Spleen (tissue), 11 donors: ENCODE results near the gene TYW1. TPM values are rescaled to one million over a fixed set of nuclear protein-coding genes. Genes with fewer than 3 reads are reported as not detected.
"Not testable (repeated sequence)": the region's sequence is repeated elsewhere in the genome, so short reads cannot be mapped to it uniquely, and the experiment has no call there.

Experiments used
- DNase-seq: peaks from one replicate; pipeline ENCODE4 v3.0.0-alpha.2; 2020
- H3K27ac ChIP-seq, 8 donors: fragments of 200-600 bp; sonication (generic) in 7 of 8; 1 replicate in 4 of 8; 2 replicates in 4 of 8; pipeline versions ENCODE4 v1.5.0 to v1.8.0; 2016 to 2021; ENCODE audit warnings: inconsistent platforms in 4 of 8, mild to moderate bottlenecking in 4 of 8, moderate library complexity in 1 of 8
- H3K27me3 ChIP-seq, 7 donors: fragments of 200-600 bp; sonication (generic) in 6 of 7; replicated peaks in 1 of 7; 1 replicate in 4 of 7; 2 replicates in 3 of 7; pipeline versions ENCODE4 v1.5.0 to v1.8.0; 2016 to 2021; ENCODE audit warnings: inconsistent platforms in 3 of 7, mild to moderate bottlenecking in 1 of 7
- H3K36me3 ChIP-seq, 6 donors: fragments of 200-600 bp; sonication (generic) in 5 of 6; 1 replicate in 4 of 6; 2 replicates in 2 of 6; pipeline versions ENCODE4 v1.5.0 to v1.8.0; 2016 to 2021; ENCODE audit warnings: inconsistent platforms in 2 of 6
- H3K4me1 ChIP-seq, 6 donors: fragments of 200-600 bp; sonication (generic) in 5 of 6; 1 replicate in 3 of 6; 2 replicates in 3 of 6; pipeline versions ENCODE4 v1.5.0 to v1.8.0; 2016 to 2021; ENCODE audit warnings: inconsistent platforms in 3 of 6
- H3K4me3 ChIP-seq, 8 donors: fragments of 200-600 bp; sonication (generic) in 7 of 8; 1 replicate in 4 of 8; 2 replicates in 4 of 8; pipeline versions ENCODE4 v1.5.0 to v1.8.0; 2016 to 2021; ENCODE audit warnings: inconsistent platforms in 4 of 8, mild to moderate bottlenecking in 4 of 8, moderate library complexity in 2 of 8
- H3K9me3 ChIP-seq, 8 donors: fragments of 200-600 bp; sonication (generic) in 7 of 8; 1 replicate in 4 of 8; 2 replicates in 4 of 8; pipeline versions ENCODE4 v1.5.0 to v1.8.0; 2016 to 2021; ENCODE audit warnings: inconsistent platforms in 4 of 8
- CTCF ChIP-seq, 11 experiments: fragments of 200-600 bp in 7 of 11; fragments of 450-650 bp in 4 of 11; sonication (generic) in 4 of 11; IDR thresholded peaks in 8 of 11; conservative IDR thresholded peaks in 3 of 11; 1 replicate in 7 of 11; 2 replicates in 4 of 11; pipeline versions ENCODE4 v1.4.0 to v1.8.0; 2016 to 2021; ENCODE audit warnings: antibody characterized with exemption in 11 of 11, inconsistent platforms in 4 of 11, mild to moderate bottlenecking in 1 of 11
- POLR2A ChIP-seq, 3 donors: fragments of 450-650 bp; IDR thresholded peaks; one replicate each; pipeline ENCODE4 v1.5.1; 2017; ENCODE audit warnings: antibody characterized with exemption in 3 of 3, mild to moderate bottlenecking in 1 of 3
- POLR2AphosphoS5 ChIP-seq, 3 donors: sonication (generic); formaldehyde crosslinking; IDR thresholded peaks; one replicate each; pipeline ENCODE4 v1.5.1; 2017; ENCODE audit warnings: antibody characterized with exemption in 3 of 3
- WGBS, 5 donors: extraction: QIAGEN DNeasy Blood & Tissue Kit in 3 of 5; methylation state at CpG; one replicate each; pipeline versions ENCODE4 v1.1.5 to v1.1.7; 2013 to 2018; 5-methylcytosine and 5-hydroxymethylcytosine counted together
- intact Hi-C: fragments of 100-400 bp; cut with DNase I; formaldehyde crosslinking; loops from one replicate; pipeline ENCODE4 v1.15.0; 2023; ENCODE audit warnings: low total_unique reads
- polyA plus RNA-seq, 3 donors: library from polyadenylated mRNA; stranded (reverse); fragments of 200-250 nt; gene quantifications; one replicate each; pipeline ENCODE4 v1.2.1, GENCODE V29; 2013
- total RNA-seq, 7 donors: library from RNA; depleted of rRNA in 3 of 7; stranded (reverse); fragments of >200 nt in 3 of 7; fragmentation: NEBNext Ultra II Directional in 4 of 7; extraction: Animal tissue kit (Norgen Biotek cat#: 25700) in 4 of 7; gene quantifications; one replicate each; pipeline versions ENCODE4 v1.1.0 to v1.2.1, GENCODE V29; 2016 to 2021
- donor health status: healthy with polysubstance abuse.
- donor health status: DM: no; HTN: no; CAD: no; lungs with moderate emphysema.
- donor health status: DM: no; HTN: no; CAD: no.
- donor health status: Bipolar disorder and iron deficiency.
- donor health status: healthy.
- donor health status: DM: no; HTN: no; CAD: no.
- donor health status: DM: yes; HTN: yes; CAD: no.

TYW1 gene
- total and polyA plus RNA-seq, 10 donors, result 4.9 to 83.6 (median 20.8) TPM

- intact Hi-C loops, result no loop called here
- no peak for DNase-seq
- Histone ChIP-seq H3K27me3 (no peaks in the 10 kb centered on the region), H3K9me3 (no peaks in the 10 kb centered on the region), H3K36me3 (peaks cover 0 to 27% (median 0%) of the 10 kb centered on the region in 6 donors), H3K4me3 (no peak overlapping the region), H3K4me1 (peaks cover 0 to 4% (median 1%) of the 10 kb centered on the region in 6 donors), H3K27ac (peak overlapping the region in 1 of 8 donors; percentile 12)
- TF ChIP-seq POLR2AphosphoS5 (IDR thresholded peaks at IDR 0.05) (no peak), CTCF (IDR thresholded peaks at IDR 0.05 in 8 of 11, conservative IDR thresholded peaks at IDR 0.05 in 3 of 11) (no peak), POLR2A (IDR thresholded peaks at IDR 0.05) (no peak)
- WGBS, 5 donors, result 61 to 80% (median 68%) methylated on average over 4 of the region's 4 CpGs
These were observed 48.9 kb downstream of the TYW1 start for GRCh38 chr7:67045496-67045995.

GRCh38 chr7:67046819-67047218, 50.2 kb downstream of the TYW1 start:
- H3K4me1 ChIP-seq, H3K4me3 ChIP-seq, intact Hi-C loops, H3K27me3 ChIP-seq, DNase-seq, H3K9me3 ChIP-seq, H3K27ac ChIP-seq: not testable (repeated sequence)
- 84 to 100% (median 91%) methylated on average over 2 of the region's 2 CpGs for WGBS, 5 donors
- peaks cover 2 to 40% (median 8%) of the 10 kb centered on the region in 6 donors for H3K36me3 ChIP-seq

- Histone ChIP-seq H3K9me3 (peaks cover 0 to 13% (median 6%) of the 10 kb centered on the region in 8 donors), H3K36me3 (peaks cover 2 to 62% (median 11%) of the 10 kb centered on the region in 6 donors)
- H3K4me1 ChIP-seq, H3K27ac ChIP-seq, DNase-seq, intact Hi-C loops, H3K4me3 ChIP-seq, H3K27me3 ChIP-seq: not testable (repeated sequence)
- WGBS, 5 donors, result 90 to 100% (median 97%) methylated on average over 2 of the region's 2 CpGs
These were observed 53.3 kb downstream of the TYW1 start for GRCh38 chr7:67049908-67050307.

- WGBS, 5 donors, result 80 to 92% (median 90%) methylated on average over 2 of the region's 2 CpGs
- H3K27ac ChIP-seq, H3K27me3 ChIP-seq, H3K4me3 ChIP-seq, H3K4me1 ChIP-seq, DNase-seq, intact Hi-C loops: not testable (repeated sequence)
- H3K36me3 ChIP-seq, result peaks cover 2 to 82% (median 14%) of the 10 kb centered on the region in 6 donors
- H3K9me3 ChIP-seq, result peaks cover 0 to 13% (median 6%) of the 10 kb centered on the region in 8 donors
These were observed 55.5 kb downstream of the TYW1 start for GRCh38 chr7:67052161-67052560.

GRCh38 chr7:67056683-67057082, 60.0 kb downstream of the TYW1 start:
- TF ChIP-seq CTCF (IDR thresholded peaks at IDR 0.05 in 8 of 11, conservative IDR thresholded peaks at IDR 0.05 in 3 of 11) (no peak), POLR2AphosphoS5 (IDR thresholded peaks at IDR 0.05) (no peak), POLR2A (IDR thresholded peaks at IDR 0.05) (no peak)
- Histone ChIP-seq H3K27me3 (no peaks in the 10 kb centered on the region), H3K4me3 (no peak overlapping the region), H3K27ac (no peak overlapping the region), H3K4me1 (no peaks in the 10 kb centered on the region), H3K9me3 (peaks cover 0 to 11% (median 3%) of the 10 kb centered on the region in 8 donors), H3K36me3 (peaks cover 0 to 91% (median 9%) of the 10 kb centered on the region in 6 donors)
- intact Hi-C loops, result no loop called here
- 95 to 100% (median 99%) methylated on average over 2 of the region's 2 CpGs for WGBS, 5 donors
- DNase-seq, result no peak

- 94 to 99% (median 97%) methylated on average over 4 of the region's 4 CpGs for WGBS, 5 donors
- H3K27me3 ChIP-seq, H3K4me1 ChIP-seq, DNase-seq, H3K4me3 ChIP-seq, intact Hi-C loops, H3K9me3 ChIP-seq, H3K27ac ChIP-seq: not testable (repeated sequence)
- H3K36me3 ChIP-seq, result peaks cover 0 to 87% (median 3%) of the 10 kb centered on the region in 6 donors
These were observed 64.7 kb downstream of the TYW1 start for GRCh38 chr7:67061321-67061720.

- H3K9me3 ChIP-seq, H3K27me3 ChIP-seq, DNase-seq, H3K27ac ChIP-seq, H3K4me3 ChIP-seq, intact Hi-C loops, H3K4me1 ChIP-seq: not testable (repeated sequence)
- H3K36me3 ChIP-seq, result peaks cover 0 to 85% (median 6%) of the 10 kb centered on the region in 6 donors
- WGBS, 5 donors, result 97 to 100% (median 100%) methylated on average over 1 of the region's 1 CpG
These were observed 66.2 kb downstream of the TYW1 start for GRCh38 chr7:67062802-67063201.

GRCh38 chr7:67066950-67067622, 70.5 kb downstream of the TYW1 start:
- H3K36me3 ChIP-seq, result peaks cover 0 to 81% (median 18%) of the 10 kb centered on the region in 6 donors
- H3K9me3 ChIP-seq, result peaks cover 0 to 26% (median 15%) of the 10 kb centered on the region in 8 donors
- DNase-seq, H3K4me1 ChIP-seq, intact Hi-C loops, H3K27me3 ChIP-seq: not testable (repeated sequence)
- H3K4me3 ChIP-seq, result peak overlapping the region in 2 of 8 donors; percentile 25 to 53
- WGBS, 5 donors, result 73 to 89% (median 82%) methylated on average over 9 of the region's 9 CpGs
- H3K27ac ChIP-seq, result peak overlapping the region in 4 of 8 donors; percentile 27 to 54 (median 40)

GRCh38 chr7:67076120-67076519, 79.5 kb downstream of the TYW1 start:
- intact Hi-C loops, DNase-seq, H3K27me3 ChIP-seq, H3K27ac ChIP-seq, H3K4me1 ChIP-seq, H3K4me3 ChIP-seq: not testable (repeated sequence)
- WGBS, 5 donors, result 98 to 100% (median 99%) methylated on average over 2 of the region's 2 CpGs
- Histone ChIP-seq H3K9me3 (peaks cover 9 to 71% (median 57%) of the 10 kb centered on the region in 8 donors), H3K36me3 (peaks cover 0 to 81% (median 22%) of the 10 kb centered on the region in 6 donors)
